ENCODE measurements around the gene RHOB.

RHOB gene

DNA sequence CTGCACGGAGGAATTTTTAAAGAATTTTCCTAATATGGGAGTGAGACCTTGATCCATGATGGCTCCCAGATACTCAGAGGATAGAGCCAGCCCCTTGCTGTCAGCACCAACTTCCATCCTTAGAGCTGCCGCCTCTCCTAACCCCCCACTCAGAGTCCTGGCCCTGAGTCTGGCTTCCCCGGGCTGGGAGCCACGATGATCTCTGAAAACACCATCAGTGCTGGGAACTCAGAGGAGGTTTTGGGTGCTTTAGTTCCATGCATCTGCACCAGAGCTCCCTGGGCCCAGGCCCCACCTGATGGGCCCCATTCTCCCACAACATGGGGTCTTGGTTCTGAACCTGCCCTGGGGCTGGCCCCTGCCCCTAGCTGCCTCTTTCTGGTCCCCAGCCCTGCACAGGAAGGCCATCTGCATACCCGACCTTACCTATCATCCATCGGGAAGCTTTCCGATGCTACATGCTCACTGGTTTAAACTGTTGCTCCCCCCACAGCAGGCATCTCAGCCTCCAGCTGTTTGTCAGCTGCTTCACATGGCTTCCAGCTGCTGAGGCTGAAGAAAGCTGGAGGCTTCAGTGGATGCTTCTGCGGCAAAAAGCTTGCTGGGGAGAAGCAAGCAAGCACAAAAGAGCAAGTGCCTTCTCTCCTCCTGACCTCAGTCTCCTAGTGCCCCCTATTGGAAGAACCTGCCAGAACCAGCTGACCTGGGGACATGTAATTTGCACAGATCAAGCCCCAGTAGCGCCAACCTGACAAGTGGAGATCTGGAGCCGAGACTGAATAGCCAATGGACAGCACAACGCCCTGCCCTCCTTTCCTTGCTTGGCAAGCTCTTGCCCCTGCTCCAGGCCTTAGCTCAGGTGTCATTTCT, 24.2 kb upstream of the RHOB start:
- TF ChIP-seq, protein P1, sequence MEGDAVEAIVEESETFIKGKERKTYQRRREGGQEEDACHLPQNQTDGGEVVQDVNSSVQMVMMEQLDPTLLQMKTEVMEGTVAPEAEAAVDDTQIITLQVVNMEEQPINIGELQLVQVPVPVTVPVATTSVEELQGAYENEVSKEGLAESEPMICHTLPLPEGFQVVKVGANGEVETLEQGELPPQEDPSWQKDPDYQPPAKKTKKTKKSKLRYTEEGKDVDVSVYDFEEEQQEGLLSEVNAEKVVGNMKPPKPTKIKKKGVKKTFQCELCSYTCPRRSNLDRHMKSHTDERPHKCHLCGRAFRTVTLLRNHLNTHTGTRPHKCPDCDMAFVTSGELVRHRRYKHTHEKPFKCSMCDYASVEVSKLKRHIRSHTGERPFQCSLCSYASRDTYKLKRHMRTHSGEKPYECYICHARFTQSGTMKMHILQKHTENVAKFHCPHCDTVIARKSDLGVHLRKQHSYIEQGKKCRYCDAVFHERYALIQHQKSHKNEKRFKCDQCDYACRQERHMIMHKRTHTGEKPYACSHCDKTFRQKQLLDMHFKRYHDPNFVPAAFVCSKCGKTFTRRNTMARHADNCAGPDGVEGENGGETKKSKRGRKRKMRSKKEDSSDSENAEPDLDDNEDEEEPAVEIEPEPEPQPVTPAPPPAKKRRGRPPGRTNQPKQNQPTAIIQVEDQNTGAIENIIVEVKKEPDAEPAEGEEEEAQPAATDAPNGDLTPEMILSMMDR (IDR thresholded peaks at IDR 0.05; ENCODE audit: borderline replicate concordance, insufficient read depth, low read depth, low read length) = peak; percentile 53; the same call in 1 of the 2 replicates
- H3K4me3 ChIP-seq (ENCODE audit: low read depth, low read length) = no peak overlapping the region

GRCh38 chr2:20423359-20423758, 23.5 kb upstream of the RHOB start:
- H3K4me3 ChIP-seq (ENCODE audit: low read depth, low read length) = no peak overlapping the region
- TF ChIP-seq, protein P1 (IDR thresholded peaks at IDR 0.05; ENCODE audit: borderline replicate concordance, insufficient read depth, low read depth, low read length) = no peak

GRCh38 chr2:20423847-20424246, 23.0 kb upstream of the RHOB start:
- H3K4me3 ChIP-seq (ENCODE audit: low read depth, low read length) = no peak overlapping the region
- TF ChIP-seq, protein P1 (IDR thresholded peaks at IDR 0.05; ENCODE audit: borderline replicate concordance, insufficient read depth, low read depth, low read length) = no peak

DNA sequence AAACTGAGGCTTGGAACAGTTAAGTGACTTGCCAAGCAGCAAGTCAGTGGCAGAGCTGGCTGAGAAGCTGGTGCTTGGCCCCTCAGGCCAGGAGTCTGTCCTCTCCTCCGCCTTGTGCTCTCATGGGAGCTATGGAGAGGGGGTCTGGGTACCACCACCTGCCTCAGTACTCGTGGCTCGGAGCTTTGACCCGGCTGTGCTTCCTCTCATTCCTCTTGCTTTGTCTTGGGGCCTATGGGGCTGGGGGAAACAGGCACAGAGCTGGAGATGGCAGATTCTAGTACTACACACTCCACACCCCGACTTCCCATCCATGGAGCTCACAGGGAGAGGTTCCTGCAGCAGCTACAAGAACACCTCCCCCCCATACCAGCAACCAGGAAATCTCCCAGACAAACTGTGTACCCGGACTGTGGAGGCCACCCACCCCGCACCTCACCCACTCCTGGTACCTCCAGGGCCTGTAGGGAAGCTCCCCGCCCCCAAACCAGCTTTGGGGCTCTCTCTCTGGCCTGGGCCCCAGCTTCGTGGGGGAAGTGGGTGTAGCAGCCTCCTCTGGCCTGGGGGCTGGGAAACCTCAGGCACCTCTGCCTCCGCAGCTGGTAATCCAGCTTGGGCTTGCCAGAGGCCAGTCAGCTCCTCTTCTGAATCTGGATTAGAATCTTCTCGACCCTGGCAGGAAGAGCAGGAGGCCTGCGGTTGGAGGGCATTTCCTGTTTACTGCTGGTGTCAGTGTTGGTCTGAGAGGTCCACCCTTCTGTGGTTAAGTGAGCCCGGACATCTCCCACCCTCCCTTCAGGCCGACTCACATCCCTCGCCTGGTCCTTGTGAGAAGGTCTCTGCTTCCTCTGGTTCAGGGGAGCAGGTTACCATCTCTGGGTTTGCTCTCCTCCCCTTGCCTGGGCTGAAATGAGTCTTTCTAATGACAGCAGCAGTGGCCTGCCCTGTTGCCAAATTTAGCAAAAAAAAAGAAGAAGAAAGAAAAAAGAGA, 22.3 kb upstream of the RHOB start:
- TF ChIP-seq, protein P1 (IDR thresholded peaks at IDR 0.05; ENCODE audit: borderline replicate concordance, insufficient read depth, low read depth, low read length) = no peak
- H3K4me3 ChIP-seq (ENCODE audit: low read depth, low read length) = peak overlapping the region; percentile 12

- H3K4me3 ChIP-seq (ENCODE audit: low read depth, low read length) = no peak overlapping the region
- TF ChIP-seq, protein P1 (IDR thresholded peaks at IDR 0.05; ENCODE audit: borderline replicate concordance, insufficient read depth, low read depth, low read length) = no peak
Observed at GRCh38 chr2:20425371-20425881, 21.4 kb upstream of the RHOB start.

DNA sequence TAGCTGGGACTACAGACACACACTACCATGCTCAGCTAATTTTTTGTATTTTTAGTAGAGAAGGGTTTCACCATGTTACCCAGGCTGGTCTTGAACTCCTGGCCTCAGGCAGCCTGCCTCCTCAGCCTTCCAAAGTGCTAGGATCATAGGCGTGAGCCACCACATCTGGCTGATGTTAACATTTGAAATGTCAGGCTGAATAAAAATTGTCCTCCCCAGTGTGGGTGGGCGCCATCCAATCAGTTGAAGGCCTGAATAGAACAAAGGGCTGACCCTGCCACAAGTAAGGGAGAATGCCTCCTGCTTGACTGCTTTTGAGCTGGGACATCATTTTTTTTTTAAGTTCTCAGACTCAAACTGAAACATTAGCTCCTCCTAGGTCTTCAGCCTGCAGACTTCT, 21.0 kb upstream of the RHOB start:
- no peak overlapping the region for H3K4me3 ChIP-seq (ENCODE audit: low read depth, low read length)

More for the DNA sequence above, 21.0 kb upstream of the RHOB start:
- TF ChIP-seq, protein P1 (IDR thresholded peaks at IDR 0.05; ENCODE audit: borderline replicate concordance, insufficient read depth, low read depth, low read length) = no peak

Measured in GM12875 (cell line).